GM12891 (cell line): ENCODE data around the gene SPATA32.

Experiments
- POLR2A ChIP-seq: IDR thresholded peaks from 2 replicates; pipeline ENCODE4 v1.6.1; 2011; ENCODE audit warnings: low read depth, low read length, control low read depth
- POU2F2 ChIP-seq: IDR thresholded peaks from 2 replicates; pipeline ENCODE4 v1.6.1; 2011; ENCODE audit warnings: low read depth, mild to moderate bottlenecking, control low read depth, low read length, moderate library complexity
- TAF1 ChIP-seq: IDR thresholded peaks from 2 replicates; pipeline ENCODE4 v1.6.1; 2011; ENCODE audit warnings: low read depth, low read length, control low read depth

DNA sequence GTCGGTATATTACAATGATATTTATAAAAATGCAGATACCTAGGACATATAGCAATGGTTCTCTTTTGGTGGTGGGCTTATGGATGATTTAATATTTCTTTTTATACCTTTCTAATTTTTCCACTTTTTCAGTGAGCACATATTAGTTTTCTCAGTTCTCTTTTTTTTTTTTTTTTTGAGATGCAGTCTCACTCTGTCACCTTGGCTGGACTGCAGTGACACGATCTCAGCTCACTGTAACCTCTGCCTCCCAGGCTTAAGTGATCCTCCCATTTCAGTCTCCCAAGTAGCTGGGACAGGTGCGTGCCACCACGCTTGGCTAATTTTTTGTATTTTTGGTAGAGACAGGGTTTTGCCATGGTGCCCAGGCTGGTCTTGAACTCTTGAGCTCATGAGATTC, 39.8 kb upstream of the SPATA32 start:
- no peak for TF ChIP-seq POLR2A
- no peak for TF ChIP-seq POU2F2
- no peak for TF ChIP-seq TAF1
